Upper lobe of left lung (tissue), 6 donors: ENCODE results near the gene LTN1. TPM values are rescaled to one million over a fixed set of nuclear protein-coding genes. Genes with fewer than 3 reads are reported as not detected.
"Not testable (repeated sequence)": the region's sequence is repeated elsewhere in the genome, so short reads cannot be mapped to it uniquely, and the experiment has no call there.

ENCODE experiments used
- ATAC-seq, 2 donors: fragments of 200-7000 bp; cut with Tn5 transposase; one replicate each; pipeline ENCODE4 v1.9.1; 2022; ENCODE audit warnings: mild to moderate bottlenecking in 2 of 2, moderate library complexity in 2 of 2; ENCODE audit not compliant: low FRiP score in 2 of 2
- DNase-seq, 2 donors: peaks; one replicate each; pipeline ENCODE4 v3.0.0-alpha.2; 2019 to 2020
- H3K27ac ChIP-seq, 4 donors: fragments of 200-600 bp; sonication (generic); one replicate each; pipeline ENCODE4 v1.5.1; 2016 to 2019
- H3K27me3 ChIP-seq, 4 donors: fragments of 200-600 bp; sonication (generic); one replicate each; pipeline ENCODE4 v1.5.1; 2017 to 2019
- H3K36me3 ChIP-seq, 4 donors: fragments of 200-600 bp; sonication (generic); one replicate each; pipeline ENCODE4 v1.5.1; 2016 to 2019
- H3K4me1 ChIP-seq, 4 donors: fragments of 200-600 bp; sonication (generic); one replicate each; pipeline ENCODE4 v1.5.1; 2018 to 2019
- H3K4me3 ChIP-seq, 4 donors: fragments of 200-600 bp; sonication (generic); one replicate each; pipeline ENCODE4 v1.5.1; 2017 to 2019; ENCODE audit warnings: mild to moderate bottlenecking in 2 of 4, moderate library complexity in 1 of 4
- H3K9me3 ChIP-seq, 4 donors: fragments of 200-600 bp; sonication (generic); one replicate each; pipeline ENCODE4 v1.5.1; 2018 to 2019
- CTCF ChIP-seq, 6 experiments: fragments of 450-650 bp in 4 of 6; fragments of 200-600 bp in 2 of 6; sonication (generic) in 2 of 6; IDR thresholded peaks; one replicate each; pipeline ENCODE4 v1.5.1; 2016 to 2019; ENCODE audit warnings: antibody characterized with exemption in 6 of 6
- EP300 ChIP-seq, 4 donors: sonication (generic); formaldehyde crosslinking; IDR thresholded peaks; one replicate each; pipeline ENCODE4 v1.5.1; 2017; ENCODE audit warnings: antibody characterized with exemption in 4 of 4, control low read depth in 2 of 4
- POLR2A ChIP-seq, 4 donors: fragments of 450-650 bp; IDR thresholded peaks; one replicate each; pipeline ENCODE4 v1.5.1; 2016 to 2017; ENCODE audit warnings: antibody characterized with exemption in 4 of 4, mild to moderate bottlenecking in 2 of 4
- POLR2AphosphoS5 ChIP-seq, 2 donors: sonication (generic); formaldehyde crosslinking; IDR thresholded peaks; one replicate each; pipeline ENCODE4 v1.5.1; 2017; ENCODE audit warnings: antibody characterized with exemption in 2 of 2
- WGBS, 2 donors: methylation state at CpG; one replicate each; pipeline ENCODE4 v1.1.5; 2017 to 2018; 5-methylcytosine and 5-hydroxymethylcytosine counted together
- total RNA-seq, 6 donors: library from RNA; depleted of rRNA in 4 of 6; stranded (reverse); fragments of >200 nt in 4 of 6; gene quantifications; one replicate each; pipeline versions ENCODE4 v1.1.0 to v1.2.1, GENCODE V29; 2016 to 2021
- donor health status: DM: no; HTN: no; CAD: no; lungs with moderate emphysema.
- donor health status: DM: no; HTN: yes; CAD: no; lungs with severe emphysema.

LTN1 gene
- total RNA-seq, 6 donors from 2014 or later, result 7.4 to 45.6 (median 21.4) TPM

- Histone ChIP-seq H3K4me1 (peaks cover 0 to 16% (median 6%) of the 10 kb centered on the region in 4 donors), H3K36me3 (peaks cover 0 to 18% (median 9%) of the 10 kb centered on the region in 4 donors), H3K27me3 (no peaks in the 10 kb centered on the region), H3K4me3 (no peak overlapping the region), H3K27ac (no peak overlapping the region), H3K9me3 (no peaks in the 10 kb centered on the region)
- TF ChIP-seq POLR2AphosphoS5 (IDR thresholded peaks at IDR 0.05) (no peak), EP300 (IDR thresholded peaks at IDR 0.05) (no peak), POLR2A (IDR thresholded peaks at IDR 0.05) (no peak), CTCF (IDR thresholded peaks at IDR 0.05) (no peak)
- 89 to 91% methylated on average over 3 of the region's 3 CpGs for WGBS, 2 donors
- ATAC-seq (no peak), DNase-seq (no peak)
These were observed 14.5 kb upstream of the LTN1 start for GRCh38 chr21:29007135-29007534.

GRCh38 chr21:29005696-29006095 lies 13.0 kb upstream of the LTN1 start:
- no peaks in the 10 kb centered on the region for H3K9me3 ChIP-seq
- H3K4me3 ChIP-seq, result no peak overlapping the region
- peaks cover 0 to 17% (median 7%) of the 10 kb centered on the region in 4 donors for H3K4me1 ChIP-seq
- H3K36me3 ChIP-seq, result peaks cover 0 to 18% (median 9%) of the 10 kb centered on the region in 4 donors
- ATAC-seq, result no peak
- DNase-seq, result no peak
- H3K27ac ChIP-seq, result no peak overlapping the region
- TF ChIP-seq CTCF (IDR thresholded peaks at IDR 0.05) (no peak), POLR2A (IDR thresholded peaks at IDR 0.05) (no peak)
- no peaks in the 10 kb centered on the region for H3K27me3 ChIP-seq
- WGBS, 2 donors, result 94 to 96% methylated on average over 6 of the region's 6 CpGs

GRCh38 chr21:29002442-29003144 lies 9.9 kb upstream of the LTN1 start:
- Histone ChIP-seq H3K36me3 (peaks cover 1 to 10% (median 5%) of the 10 kb centered on the region in 4 donors), H3K27me3 (no peaks in the 10 kb centered on the region), H3K4me1 (peaks cover 0 to 17% (median 7%) of the 10 kb centered on the region in 4 donors), H3K27ac (peak overlapping the region; percentile 89 to 96 (median 93)), H3K4me3 (peak overlapping the region; percentile 47 to 63 (median 51)), H3K9me3 (no peaks in the 10 kb centered on the region)
- 0 to 2% methylated on average over 17 to 41 of the region's 41 CpGs for WGBS, 2 donors
- TF ChIP-seq CTCF (IDR thresholded peaks at IDR 0.05) (no peak), POLR2AphosphoS5 (IDR thresholded peaks at IDR 0.05) (peak; percentile 99 to 100), POLR2A (IDR thresholded peaks at IDR 0.05) (peak in 3 of 4 donors; percentile 89 to 98 (median 98)), EP300 (IDR thresholded peaks at IDR 0.05) (peak in 1 of 4 donors; percentile 72)
- peak; percentile 100 for ATAC-seq
- DNase-seq, result peak; percentile 97 to 98

- Histone ChIP-seq H3K27ac (peak overlapping the region; percentile 82 to 95 (median 92)), H3K9me3 (no peaks in the 10 kb centered on the region), H3K36me3 (peaks cover 0 to 2% (median 0%) of the 10 kb centered on the region in 4 donors), H3K4me3 (peak overlapping the region; percentile 35 to 94 (median 69)), H3K27me3 (no peaks in the 10 kb centered on the region), H3K4me1 (peaks cover 12 to 23% (median 18%) of the 10 kb centered on the region in 4 donors)
- no peak for DNase-seq
- WGBS, 2 donors, result 47 to 51% methylated on average over 4 of the region's 4 CpGs
- TF ChIP-seq POLR2A (IDR thresholded peaks at IDR 0.05) (no peak), EP300 (IDR thresholded peaks at IDR 0.05) (no peak)
- ATAC-seq, result no peak
These were observed 584 bp upstream of the LTN1 start for GRCh38 chr21:28993293-28993629.

GRCh38 chr21:28991861-28992525 lies 684 bp downstream of the LTN1 start:
- 5% methylated on average over 14 of the region's 14 CpGs for WGBS, 2 donors

GRCh38 chr21:28988146-28988545 lies 4.5 kb downstream of the LTN1 start:
- not testable (repeated sequence) for ATAC-seq, DNase-seq, H3K27ac ChIP-seq, H3K4me3 ChIP-seq, H3K9me3 ChIP-seq, H3K27me3 ChIP-seq
- Histone ChIP-seq H3K4me1 (peaks cover 12 to 23% (median 14%) of the 10 kb centered on the region in 4 donors), H3K36me3 (peaks cover 2 to 34% (median 15%) of the 10 kb centered on the region in 4 donors)
- 86 to 95% methylated on average over 6 of the region's 6 CpGs for WGBS, 2 donors

More at GRCh38 chr21:28991861-28992525, 684 bp downstream of the LTN1 start:
- Histone ChIP-seq H3K36me3 (no peaks in the 10 kb centered on the region), H3K4me3 (peak overlapping the region; percentile 65 to 95 (median 84)), H3K27ac (peak overlapping the region; percentile 82 to 95 (median 92)), H3K9me3 (no peaks in the 10 kb centered on the region), H3K4me1 (peaks cover 12 to 23% (median 18%) of the 10 kb centered on the region in 4 donors), H3K27me3 (no peaks in the 10 kb centered on the region)
- ATAC-seq, result peak in 1 of 2 donors; percentile 2
- DNase-seq, result no peak
- TF ChIP-seq CTCF (IDR thresholded peaks at IDR 0.05) (no peak), POLR2A (IDR thresholded peaks at IDR 0.05) (no peak), EP300 (IDR thresholded peaks at IDR 0.05) (no peak)
